Caco-2 (cell line): Measurements from ENCODE around the gene KCNK4. TPM values are rescaled to one million over a fixed set of nuclear protein-coding genes. Genes with fewer than 3 reads are reported as not detected.
A peak's percentile ranks its signal among the peaks of the same experiment; 100 is the strongest.

Experiments used
- BruUV-seq: library from RNA; stranded (reverse); fragments of 400-500 nt; replicated peaks from 2 replicates; lab custom pipeline; 2021; lab: Mats Ljungman, UMichigan
- CTCF ChIA-PET: fragments of 300-600 bp; sonication (Branson Sonifier 250); formaldehyde crosslinking; loops from one replicate; lab custom pipeline; 2022; ENCODE audit warnings: antibody characterized with exemption; lab: Charles Lee
- POLR2A ChIA-PET: fragments of 300-600 bp; sonication (Branson Sonifier 250); formaldehyde crosslinking; loops from one replicate; lab custom pipeline; 2022; ENCODE audit warnings: antibody characterized with exemption; lab: Charles Lee
- DNase-seq, 2 experiments: peaks; one replicate each; pipeline versions ENCODE4 v3.0.0 to v3.0.0-alpha.2; 2020 to 2022
- H3K27me3 ChIP-seq: replicated peaks from 2 replicates; pipeline ENCODE4 v1.6.0; 2011; ENCODE audit warnings: low read length; ENCODE audit not compliant: control insufficient read depth, insufficient read depth
- H3K36me3 ChIP-seq: 2 replicates; pipeline ENCODE4 v1.5.1; 2011; ENCODE audit warnings: low read length; ENCODE audit not compliant: control insufficient read depth, insufficient read depth
- H3K4me1 ChIP-seq: fragments of 250-450 bp; sonication (Bioruptor Pico); 2 replicates; pipeline ENCODE4 v1.5.1; 2020; ENCODE audit warnings: mild to moderate bottlenecking
- H3K4me3 ChIP-seq: 2 replicates; pipeline ENCODE4 v1.5.1; 2011; ENCODE audit warnings: low read depth, mild to moderate bottlenecking, control low read depth, low read length
- H3K9me3 ChIP-seq: fragments of 250-450 bp; sonication (Bioruptor Pico); 2 replicates; pipeline ENCODE4 v1.5.1; 2020; ENCODE audit warnings: mild to moderate bottlenecking, moderate library complexity
- H3K27ac Mint-ChIP-seq: one replicate; pipeline ENCODE4 v1.8.0; 2022; ENCODE audit warnings: mixed read lengths; ENCODE audit not compliant: unreplicated experiment
- H3K27me3 Mint-ChIP-seq: one replicate; pipeline ENCODE4 v1.8.0; 2022; ENCODE audit warnings: mixed read lengths; ENCODE audit not compliant: insufficient read depth, unreplicated experiment
- H3K36me3 Mint-ChIP-seq: one replicate; pipeline ENCODE4 v1.8.0; 2022; ENCODE audit warnings: mild to moderate bottlenecking, mixed read lengths; ENCODE audit not compliant: insufficient read depth, unreplicated experiment
- H3K4me1 Mint-ChIP-seq: one replicate; pipeline ENCODE4 v1.8.0; 2022; ENCODE audit warnings: low read depth, mixed read lengths; ENCODE audit not compliant: unreplicated experiment
- H3K4me3 Mint-ChIP-seq: one replicate; pipeline ENCODE4 v1.8.0; 2022; ENCODE audit warnings: mild to moderate bottlenecking, moderate library complexity, mixed read lengths; ENCODE audit not compliant: unreplicated experiment
- H3K9me3 Mint-ChIP-seq: one replicate; pipeline ENCODE4 v1.8.0; 2022; ENCODE audit warnings: mixed read lengths; ENCODE audit not compliant: unreplicated experiment
- intact Hi-C: fragments of 100-400 bp; cut with micrococcal nuclease; formaldehyde crosslinking; loops from one replicate; pipeline ENCODE4 v1.10.0; 2022; ENCODE audit not compliant: unreplicated experiment
- total RNA-seq: library from RNA; stranded (reverse); gene quantifications from 2 replicates; pipeline ENCODE4 v1.2.3, GENCODE V29; 2022
- TF ChIP-seq, protein P1 (sequence below), 2 experiments: fragments of 200-600 bp in 1 of 2; IDR thresholded peaks; 1 replicate in 1 of 2; 2 replicates in 1 of 2; pipeline versions ENCODE4 v1.5.1 to v1.8.0; 2011 to 2022; ENCODE audit warnings: antibody characterized with exemption in 1 of 2, control low read depth in 1 of 2, inconsistent platforms in 1 of 2, low read depth in 1 of 2, low read length in 1 of 2, mild to moderate bottlenecking in 1 of 2, moderate library complexity in 1 of 2; ENCODE audit not compliant: insufficient read depth in 1 of 2, severe bottlenecking in 1 of 2, unreplicated experiment in 1 of 2

KCNK4 gene
- total RNA-seq, 1 experiment from 2014 or later = not detected

DNA sequence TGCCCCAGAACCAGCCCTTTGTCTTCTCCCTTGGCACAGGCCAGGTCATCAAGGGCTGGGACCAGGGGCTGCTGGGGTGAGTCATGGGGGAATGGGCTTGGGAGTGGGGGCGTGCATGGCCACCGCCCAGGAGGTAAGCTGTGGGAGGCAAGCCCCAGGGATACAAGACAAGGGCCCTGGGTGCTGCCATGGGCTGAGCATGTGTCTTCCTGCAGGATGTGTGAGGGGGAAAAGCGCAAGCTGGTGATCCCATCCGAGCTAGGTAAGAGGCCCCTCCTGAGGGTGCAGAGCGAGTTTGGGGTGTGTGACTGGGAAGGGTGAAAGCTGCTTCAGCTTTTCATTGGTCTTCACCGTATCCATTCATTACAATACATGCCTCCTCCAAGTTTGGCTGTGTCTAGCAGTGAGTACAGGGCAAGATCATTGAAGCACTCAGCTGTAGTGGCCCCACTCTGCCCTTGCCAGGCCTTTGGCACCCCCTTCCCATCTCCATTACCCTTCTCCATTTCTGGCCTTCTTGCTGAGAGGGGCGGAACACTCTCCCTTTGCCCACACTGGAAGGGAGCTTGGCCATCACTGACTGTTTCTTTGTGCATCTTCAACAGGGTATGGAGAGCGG, 47.8 kb upstream of the KCNK4 start:
- H3K9me3 Mint-ChIP-seq = no peaks in the 10 kb centered on the region
- no peaks in the 10 kb centered on the region for H3K27me3 Mint-ChIP-seq
- ChIA-PET CTCF (no interaction called here), POLR2A (interaction anchor here (0.5 to 1.0 kb wide), 3 partner anchors 7 to 42 kb away, joined by 3 to 5 read pairs (median 3); partner anchors contain the start of gene GPR137)
- TF ChIP-seq, protein P1, sequence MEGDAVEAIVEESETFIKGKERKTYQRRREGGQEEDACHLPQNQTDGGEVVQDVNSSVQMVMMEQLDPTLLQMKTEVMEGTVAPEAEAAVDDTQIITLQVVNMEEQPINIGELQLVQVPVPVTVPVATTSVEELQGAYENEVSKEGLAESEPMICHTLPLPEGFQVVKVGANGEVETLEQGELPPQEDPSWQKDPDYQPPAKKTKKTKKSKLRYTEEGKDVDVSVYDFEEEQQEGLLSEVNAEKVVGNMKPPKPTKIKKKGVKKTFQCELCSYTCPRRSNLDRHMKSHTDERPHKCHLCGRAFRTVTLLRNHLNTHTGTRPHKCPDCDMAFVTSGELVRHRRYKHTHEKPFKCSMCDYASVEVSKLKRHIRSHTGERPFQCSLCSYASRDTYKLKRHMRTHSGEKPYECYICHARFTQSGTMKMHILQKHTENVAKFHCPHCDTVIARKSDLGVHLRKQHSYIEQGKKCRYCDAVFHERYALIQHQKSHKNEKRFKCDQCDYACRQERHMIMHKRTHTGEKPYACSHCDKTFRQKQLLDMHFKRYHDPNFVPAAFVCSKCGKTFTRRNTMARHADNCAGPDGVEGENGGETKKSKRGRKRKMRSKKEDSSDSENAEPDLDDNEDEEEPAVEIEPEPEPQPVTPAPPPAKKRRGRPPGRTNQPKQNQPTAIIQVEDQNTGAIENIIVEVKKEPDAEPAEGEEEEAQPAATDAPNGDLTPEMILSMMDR (IDR thresholded peaks at IDR 0.05; ENCODE audit: insufficient read depth in 1 of 2, low read depth in 1 of 2, low read length in 1 of 2, severe bottlenecking in 1 of 2, unreplicated experiment in 1 of 2) = no peak
- no peak for DNase-seq
- H3K27ac Mint-ChIP-seq = peak overlapping the region; percentile 90
- Histone ChIP-seq H3K27me3 (no peaks in the 10 kb centered on the region), H3K9me3 (no peaks in the 10 kb centered on the region), H3K36me3 (peaks cover 3% of the 10 kb centered on the region; the same call in 1 of the 2 replicates), H3K4me3 (no peak overlapping the region), H3K4me1 (peaks cover 28% of the 10 kb centered on the region)
- peaks cover 72% of the 10 kb centered on the region for H3K36me3 Mint-ChIP-seq
- peaks cover 20% of the 10 kb centered on the region for H3K4me1 Mint-ChIP-seq
- intact Hi-C loops = no loop called here
- peak overlapping the region; percentile 88 for H3K4me3 Mint-ChIP-seq
- BruUV-seq = no TSS peak

DNA sequence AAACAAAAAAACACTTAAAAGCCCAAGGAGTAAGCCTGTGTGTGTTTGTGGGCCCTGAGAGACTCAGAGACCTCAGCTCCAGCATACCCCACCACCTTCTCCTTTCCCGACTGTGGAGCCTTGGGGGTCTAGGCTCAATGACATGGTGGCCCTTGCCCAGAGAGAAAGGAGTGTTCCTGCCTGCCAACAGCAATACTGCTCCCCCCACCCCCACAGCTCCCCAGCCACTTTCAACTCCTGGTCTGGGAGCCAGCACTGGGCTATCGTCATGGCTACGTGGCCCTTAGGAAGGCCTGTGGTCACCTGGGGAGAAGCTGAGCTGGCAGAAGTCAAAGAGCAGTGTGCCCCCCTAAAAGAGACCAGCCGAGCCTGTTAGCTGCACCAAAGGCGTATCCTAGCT, 47.0 kb upstream of the KCNK4 start:
- DNase-seq = no peak
- no TSS peak for BruUV-seq
- H3K4me1 ChIP-seq = peaks cover 31% of the 10 kb centered on the region
- H3K9me3 ChIP-seq = no peaks in the 10 kb centered on the region
- H3K4me3 ChIP-seq = no peak overlapping the region
- ChIA-PET POLR2A (interaction anchor here (0.5 kb wide), 1 partner anchor 41 kb away, joined by 3 read pairs; the partner anchor contains the start of gene GPR137), CTCF (no interaction called here)
- no peaks in the 10 kb centered on the region for H3K27me3 Mint-ChIP-seq
- 0 out of 2 replicates have a peak, but pooled peaks cover 3% of the 10 kb centered on the region for H3K36me3 ChIP-seq
- no peak overlapping the region for H3K27ac Mint-ChIP-seq
- H3K4me3 Mint-ChIP-seq = peak overlapping the region; percentile 88
- no peaks in the 10 kb centered on the region for H3K9me3 Mint-ChIP-seq
- TF ChIP-seq, protein P1 (IDR thresholded peaks at IDR 0.05; ENCODE audit: insufficient read depth in 1 of 2, low read depth in 1 of 2, low read length in 1 of 2, severe bottlenecking in 1 of 2, unreplicated experiment in 1 of 2) = no peak
- peaks cover 23% of the 10 kb centered on the region for H3K4me1 Mint-ChIP-seq
- H3K36me3 Mint-ChIP-seq = peaks cover 72% of the 10 kb centered on the region
- intact Hi-C loops = no loop called here
- no peaks in the 10 kb centered on the region for H3K27me3 ChIP-seq

DNA sequence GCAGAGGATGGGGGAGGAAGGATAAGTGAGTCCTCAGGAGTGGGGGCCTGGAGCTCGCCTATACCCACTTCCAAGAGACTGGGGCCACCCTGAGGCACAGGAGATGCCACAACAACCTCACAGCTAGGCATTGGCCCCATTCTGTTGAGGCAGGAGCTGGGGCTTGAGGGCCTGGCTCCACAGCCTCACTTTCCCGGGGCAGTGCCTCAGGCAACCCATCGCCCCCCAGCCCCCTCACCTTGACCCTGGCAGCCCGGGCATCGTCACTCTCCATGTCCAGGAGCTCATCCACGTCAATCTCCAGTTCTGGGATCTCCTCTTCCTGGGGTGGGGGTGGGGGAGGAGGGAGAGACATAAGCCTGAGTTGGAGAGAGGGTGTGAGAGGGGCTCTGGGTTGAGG, 46.1 kb upstream of the KCNK4 start:
- intact Hi-C loops = no loop called here
- H3K9me3 Mint-ChIP-seq = no peaks in the 10 kb centered on the region
- H3K27me3 Mint-ChIP-seq = no peaks in the 10 kb centered on the region
- ChIA-PET CTCF (interaction anchor here (0.5 to 1.1 kb wide), 7 partner anchors 12 to 1030 kb away, joined by 3 to 8 read pairs (median 5); no protein-coding TSS in a partner anchor), POLR2A (interaction anchor here (1.1 kb wide), 1 partner anchor 15 kb away, joined by 4 read pairs; the partner anchor contains the start of gene DNAJC4)
- peak overlapping the region; percentile 90 for H3K27ac Mint-ChIP-seq
- DNase-seq = no peak
- BruUV-seq = no TSS peak
- Histone ChIP-seq H3K4me1 (peaks cover 27% of the 10 kb centered on the region), H3K9me3 (no peaks in the 10 kb centered on the region), H3K36me3 (0 out of 2 replicates have a peak, but pooled peaks cover 3% of the 10 kb centered on the region), H3K27me3 (no peaks in the 10 kb centered on the region), H3K4me3 (peak overlapping the region; percentile 90)
- H3K36me3 Mint-ChIP-seq = peaks cover 68% of the 10 kb centered on the region
- TF ChIP-seq, protein P1 (IDR thresholded peaks at IDR 0.05; ENCODE audit: insufficient read depth in 1 of 2, low read depth in 1 of 2, low read length in 1 of 2, severe bottlenecking in 1 of 2, unreplicated experiment in 1 of 2) = no peak
- peak overlapping the region; percentile 97 for H3K4me3 Mint-ChIP-seq
- peaks cover 26% of the 10 kb centered on the region for H3K4me1 Mint-ChIP-seq
